Transverse colon (tissue), 4 donors: ENCODE measurements around the gene C19orf44. TPM values are rescaled to one million over a fixed set of nuclear protein-coding genes. Genes with fewer than 3 reads are reported as not detected.
"Not testable (repeated sequence)": the region's sequence is repeated elsewhere in the genome, so short reads cannot be mapped to it uniquely, and the experiment has no call there.

Experiments used
- DNase-seq: peaks from one replicate; pipeline ENCODE4 v3.0.0-alpha.2; 2019
- H3K27ac ChIP-seq, 4 donors: fragments of 200-600 bp; sonication (generic); 2 replicates each; pipeline ENCODE4 v1.5.1; 2016 to 2018; ENCODE audit warnings: inconsistent platforms in 4 of 4
- H3K27me3 ChIP-seq: fragments of 200-600 bp; sonication (generic); 2 replicates; pipeline ENCODE4 v1.5.1; 2017; ENCODE audit warnings: inconsistent platforms
- H3K36me3 ChIP-seq, 4 donors: fragments of 200-600 bp; sonication (generic); 2 replicates each; pipeline ENCODE4 v1.5.1; 2017 to 2019; ENCODE audit warnings: inconsistent platforms in 4 of 4
- H3K4me1 ChIP-seq, 4 donors: fragments of 200-600 bp; sonication (generic); 2 replicates each; pipeline ENCODE4 v1.5.1; 2017 to 2020; ENCODE audit warnings: inconsistent platforms in 4 of 4
- H3K4me3 ChIP-seq, 4 donors: fragments of 200-600 bp; sonication (generic); 1 replicate in 1 of 4; 2 replicates in 3 of 4; pipeline versions ENCODE4 v1.5.1 to v1.6.1; 2017 to 2019; ENCODE audit warnings: inconsistent platforms in 4 of 4
- H3K9me3 ChIP-seq, 2 donors: fragments of 200-600 bp; sonication (generic); 2 replicates each; pipeline ENCODE4 v1.5.1; 2017 to 2019; ENCODE audit warnings: inconsistent platforms in 2 of 2
- EP300 ChIP-seq: sonication (generic); formaldehyde crosslinking; IDR thresholded peaks from one replicate; pipeline ENCODE4 v1.6.1; 2017; ENCODE audit warnings: antibody characterized with exemption, low read depth
- POLR2A ChIP-seq: fragments of 450-650 bp; IDR thresholded peaks from one replicate; pipeline ENCODE4 v1.6.1; 2016; ENCODE audit warnings: antibody characterized with exemption, mild to moderate bottlenecking, moderate library complexity
- POLR2AphosphoS5 ChIP-seq, 3 donors: sonication (generic); formaldehyde crosslinking; IDR thresholded peaks; one replicate each; pipeline ENCODE4 v1.6.1; 2016; ENCODE audit warnings: antibody characterized with exemption in 3 of 3
- WGBS, 2 donors: methylation state at CpG; one replicate each; pipeline ENCODE4 v1.1.5; 2018; ENCODE audit warnings: low coverage in 1 of 2; 5-methylcytosine and 5-hydroxymethylcytosine counted together
- in situ Hi-C, 4 donors: fragments of 200-750 bp; cut with MboI; loops; one replicate each; pipeline versions ENCODE4 v1.15.0 to v1.15.1; 2017; ENCODE audit warnings: low sequenced_read_pairs in 3 of 4, low pct_ligation_motif_present in 1 of 4, low pct_unique_long_range_greater_than_20kb in 1 of 4
- intact Hi-C: fragments of 100-400 bp; cut with DNase I; formaldehyde crosslinking; loops from one replicate; pipeline ENCODE4 v1.15.1; 2023; ENCODE audit warnings: low total_unique reads
- total RNA-seq, 4 donors: library from RNA; depleted of rRNA; stranded (reverse); fragments of >200 nt; gene quantifications; one replicate each; pipeline ENCODE4 v1.1.0, GENCODE V29; 2016
- TF ChIP-seq, protein P1 (sequence below), 5 experiments: fragments of 200-600 bp in 3 of 5; fragments of 450-650 bp in 2 of 5; sonication (generic) in 3 of 5; IDR thresholded peaks; 1 replicate in 2 of 5; 2 replicates in 3 of 5; pipeline ENCODE4 v1.5.1; 2016 to 2017; ENCODE audit warnings: antibody characterized with exemption in 5 of 5, inconsistent platforms in 3 of 5, mild to moderate bottlenecking in 2 of 5, moderate library complexity in 1 of 5

Gene C19orf44
- total RNA-seq, result 1 to 10 TPM in 2 of 4 donors, under 1 TPM in 2; 0.20 to 6.7 (median 1.6) TPM

DNA sequence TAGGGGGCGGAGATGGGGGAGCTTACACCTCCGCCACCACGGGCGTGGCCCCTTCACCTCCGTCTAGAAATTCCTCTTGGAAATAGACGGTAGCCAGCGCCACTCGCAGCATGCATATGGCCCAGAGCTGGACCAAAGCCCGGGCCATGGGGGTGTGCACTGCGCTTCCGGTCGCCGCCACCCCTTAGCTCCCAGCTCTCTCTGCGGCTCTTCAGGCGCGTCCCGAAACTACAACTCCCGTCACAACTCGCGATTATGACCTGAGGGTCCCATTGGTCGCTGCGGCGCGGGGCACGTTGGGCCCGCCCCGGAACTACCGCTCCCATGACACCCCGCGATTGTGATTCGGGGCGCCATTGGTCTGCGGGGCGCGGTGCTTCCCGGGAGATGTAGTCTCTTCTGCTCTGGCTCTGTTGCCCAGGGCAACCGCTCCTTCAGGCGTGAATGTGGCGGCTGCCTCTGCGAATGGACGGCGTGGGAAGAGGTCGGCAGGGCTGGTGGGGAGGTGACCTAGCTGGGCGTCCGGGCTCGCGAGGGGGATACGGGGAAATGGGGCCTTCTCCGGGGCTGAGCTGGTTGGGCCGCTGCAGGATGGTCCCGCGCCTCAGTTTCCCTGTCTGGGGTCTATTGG is at the start of gene C19orf44, which contains the start of gene CALR3:
Gene C19orf44, plus strand, starts transcription at position 413 of the 631 bp plus-strand sequence. CDS start 4,399 bp downstream, outside the sequence.
Gene CALR3, minus strand, starts transcription at position 186 of the 631 bp plus-strand sequence. Its CDS starts 38 bp downstream, at position 148.
- H3K4me1 ChIP-seq, result peaks cover 4 to 13% (median 8%) of the 10 kb centered on the region in 4 donors
- in situ Hi-C loops (no loop called here), intact Hi-C loops (no loop called here)
- 0% methylated on average over 48 of the region's 52 CpGs; no CpG with 5 or more reads in 1 of the 2 donors for WGBS, 2 donors
- H3K27me3 ChIP-seq, result no peaks in the 10 kb centered on the region
- peak within 1 kb of the TSS; percentile 78 to 84 (median 82) for H3K27ac ChIP-seq
- H3K36me3 ChIP-seq, result no peaks in the 10 kb centered on the region
- peak within 1 kb of the TSS; percentile 60 to 81 (median 62) for H3K4me3 ChIP-seq
- no peaks in the 10 kb centered on the region for H3K9me3 ChIP-seq
- TF ChIP-seq POLR2AphosphoS5 (IDR thresholded peaks at IDR 0.05) (peak in 2 of 3 donors; percentile 66 to 69), POLR2A (peak; percentile 38), EP300 (no peak)
- TF ChIP-seq, protein P1, sequence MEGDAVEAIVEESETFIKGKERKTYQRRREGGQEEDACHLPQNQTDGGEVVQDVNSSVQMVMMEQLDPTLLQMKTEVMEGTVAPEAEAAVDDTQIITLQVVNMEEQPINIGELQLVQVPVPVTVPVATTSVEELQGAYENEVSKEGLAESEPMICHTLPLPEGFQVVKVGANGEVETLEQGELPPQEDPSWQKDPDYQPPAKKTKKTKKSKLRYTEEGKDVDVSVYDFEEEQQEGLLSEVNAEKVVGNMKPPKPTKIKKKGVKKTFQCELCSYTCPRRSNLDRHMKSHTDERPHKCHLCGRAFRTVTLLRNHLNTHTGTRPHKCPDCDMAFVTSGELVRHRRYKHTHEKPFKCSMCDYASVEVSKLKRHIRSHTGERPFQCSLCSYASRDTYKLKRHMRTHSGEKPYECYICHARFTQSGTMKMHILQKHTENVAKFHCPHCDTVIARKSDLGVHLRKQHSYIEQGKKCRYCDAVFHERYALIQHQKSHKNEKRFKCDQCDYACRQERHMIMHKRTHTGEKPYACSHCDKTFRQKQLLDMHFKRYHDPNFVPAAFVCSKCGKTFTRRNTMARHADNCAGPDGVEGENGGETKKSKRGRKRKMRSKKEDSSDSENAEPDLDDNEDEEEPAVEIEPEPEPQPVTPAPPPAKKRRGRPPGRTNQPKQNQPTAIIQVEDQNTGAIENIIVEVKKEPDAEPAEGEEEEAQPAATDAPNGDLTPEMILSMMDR (IDR thresholded peaks at IDR 0.05), result peak in 2 of 5 experiments; percentile 53 to 61
- peak; percentile 99 for DNase-seq

DNA sequence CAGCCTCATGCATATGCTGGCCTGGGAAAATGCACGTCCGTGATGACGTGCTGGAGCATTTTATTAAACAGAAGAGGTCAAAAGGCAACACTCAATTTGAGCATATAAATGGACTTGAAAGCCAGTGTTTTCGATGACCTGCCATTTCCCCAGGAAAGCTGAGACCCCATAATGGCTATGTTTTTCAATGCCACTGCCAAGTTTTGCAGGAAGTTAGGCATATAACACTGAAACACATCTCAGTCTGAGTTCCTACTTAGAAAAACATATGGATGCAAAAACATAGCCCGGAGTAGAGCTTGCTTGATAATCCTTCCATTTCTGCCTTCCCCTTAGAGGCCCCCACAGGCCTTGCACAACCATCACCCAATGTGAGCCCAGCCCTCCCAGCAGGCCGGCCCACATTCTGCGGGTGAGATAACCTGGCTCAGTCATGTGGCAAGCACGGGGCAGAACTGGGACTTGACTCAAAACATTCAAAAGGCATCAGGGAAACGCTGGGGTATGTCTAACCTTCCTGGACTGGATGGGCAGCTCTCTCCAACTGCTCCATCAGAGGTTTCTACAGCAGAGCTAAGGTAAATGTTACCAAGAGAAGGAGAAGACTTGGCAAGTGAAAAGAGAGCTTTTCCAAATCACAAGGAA is 49.3 kb upstream of the C19orf44 start:
- no peaks in the 10 kb centered on the region for H3K36me3 ChIP-seq
- WGBS, 2 donors, result 35% methylated on average over 9 of the region's 9 CpGs; no CpG with 5 or more reads in 1 of the 2 donors
- H3K4me3 ChIP-seq, result no peak overlapping the region
- no peaks in the 10 kb centered on the region for H3K9me3 ChIP-seq
- in situ Hi-C loops (no loop called here), intact Hi-C loops (no loop called here)
- H3K27me3 ChIP-seq, result no peaks in the 10 kb centered on the region
- H3K27ac ChIP-seq, result peak overlapping the region in 3 of 4 donors; percentile 7 to 52 (median 20)
- TF ChIP-seq, protein P1 (IDR thresholded peaks at IDR 0.05), result no peak
- TF ChIP-seq POLR2A (no peak), POLR2AphosphoS5 (IDR thresholded peaks at IDR 0.05) (no peak), EP300 (no peak)
- peaks cover 18 to 60% (median 27%) of the 10 kb centered on the region in 4 donors for H3K4me1 ChIP-seq
- peak; percentile 50 for DNase-seq

DNA sequence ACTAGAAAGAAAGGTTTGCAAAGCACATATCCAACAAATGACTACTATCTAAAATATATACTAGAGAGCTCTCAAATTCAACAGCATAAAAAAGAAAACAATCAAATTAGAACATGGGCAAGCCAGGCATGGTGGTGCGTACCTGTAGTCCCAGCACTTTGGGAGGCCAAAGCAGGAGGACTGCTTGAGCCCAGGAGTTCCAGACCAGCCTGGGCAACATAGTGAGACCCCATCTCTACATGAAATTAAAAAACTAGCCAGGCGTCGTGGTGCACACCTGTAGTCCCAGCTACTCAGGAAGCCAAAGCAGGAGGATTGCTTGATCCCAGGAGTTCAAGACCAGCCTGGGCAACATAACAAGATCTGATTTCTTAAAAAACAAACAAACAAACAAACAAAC is 47.3 kb upstream of the C19orf44 start:
- intact Hi-C loops, H3K9me3 ChIP-seq, H3K4me3 ChIP-seq, in situ Hi-C loops, H3K36me3 ChIP-seq, H3K27me3 ChIP-seq, DNase-seq, H3K27ac ChIP-seq: not testable (repeated sequence)
- WGBS, 2 donors, result 90 to 95% methylated on average over 2 to 3 of the region's 3 CpGs
- H3K4me1 ChIP-seq, result peaks cover 7 to 45% (median 10%) of the 10 kb centered on the region in 4 donors

DNA sequence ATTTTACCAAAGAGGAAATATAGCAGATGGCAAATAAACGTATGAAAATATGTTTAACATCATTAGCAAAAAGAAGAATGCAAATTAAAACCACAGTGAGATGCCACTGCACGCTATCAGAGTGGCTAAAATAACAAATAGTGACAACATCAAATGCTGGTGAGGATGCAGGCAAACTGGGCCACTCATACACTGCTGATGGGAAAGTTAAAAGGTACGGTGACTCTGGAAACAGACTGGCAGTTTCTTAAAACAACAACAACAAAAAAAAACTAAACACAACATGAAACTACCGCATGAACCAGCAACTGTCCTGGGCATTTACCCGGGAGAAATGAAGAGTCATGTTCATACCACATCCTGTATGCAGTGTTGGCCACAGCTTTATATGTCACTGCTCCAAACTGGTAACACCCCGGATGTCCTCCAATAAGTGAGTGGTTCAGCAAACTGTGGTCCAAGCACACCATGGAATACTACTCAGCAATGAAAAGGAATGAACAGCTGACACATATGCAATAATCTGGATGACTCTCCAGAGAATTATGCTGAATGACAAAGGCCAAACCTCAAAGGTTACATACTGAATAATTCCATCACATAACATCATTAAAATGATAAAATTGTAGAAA is 46.7 kb upstream of the C19orf44 start:
- 54 to 66% methylated on average over 2 to 6 of the region's 6 CpGs for WGBS, 2 donors
- H3K27ac ChIP-seq, result no peak overlapping the region
- in situ Hi-C loops (no loop called here), intact Hi-C loops (no loop called here)
- H3K4me3 ChIP-seq, result no peak overlapping the region
- TF ChIP-seq, protein P1 (IDR thresholded peaks at IDR 0.05), result no peak
- no peak for TF ChIP-seq EP300
- TF ChIP-seq POLR2AphosphoS5 (IDR thresholded peaks at IDR 0.05), result no peak
- TF ChIP-seq POLR2A, result no peak
- H3K36me3 ChIP-seq, result no peaks in the 10 kb centered on the region
- no peaks in the 10 kb centered on the region for H3K9me3 ChIP-seq
- H3K27me3 ChIP-seq, result no peaks in the 10 kb centered on the region
- DNase-seq, result no peak
- peaks cover 7 to 40% (median 10%) of the 10 kb centered on the region in 4 donors for H3K4me1 ChIP-seq
